ENCODE data around the gene CDC42EP2.

Gene CDC42EP2

GRCh38 chr11:65366340-65366773, 51.7 kb downstream of the CDC42EP2 start:
- H3K27me3 ChIP-seq (ENCODE audit: insufficient read depth, poor library complexity, severe bottlenecking), result no peaks in the 10 kb centered on the region
- H3K4me3 ChIP-seq (replicated peaks; ENCODE audit: insufficient read depth, low read length), result no peak overlapping the region
- H3K27ac ChIP-seq (replicated peaks), result no peak overlapping the region
- DNase-seq (ENCODE audit: low read depth in 1 of 2, low spot score in 1 of 2), result peak in 1 of 2 experiments; percentile 56
- no peak for TF ChIP-seq GABPA (IDR thresholded peaks at IDR 0.05; ENCODE audit: low read depth)
- peak; percentile 56 for TF ChIP-seq CTCF (IDR thresholded peaks at IDR 0.05; ENCODE audit: insufficient read depth, low read length)
- no peak for TF ChIP-seq REST (IDR thresholded peaks at IDR 0.05; ENCODE audit: insufficient replicate concordance, low read depth)
- no peak for TF ChIP-seq POLR2AphosphoS5 (IDR thresholded peaks at IDR 0.05; ENCODE audit: low read depth)
- no peak for TF ChIP-seq SPI1 (IDR thresholded peaks at IDR 0.05; ENCODE audit: borderline replicate concordance, low read depth)

- no peak overlapping the region for H3K4me3 ChIP-seq (replicated peaks; ENCODE audit: insufficient read depth, low read length)
- H3K27ac ChIP-seq (replicated peaks), result no peak overlapping the region
- DNase-seq (ENCODE audit: low read depth in 1 of 2, low spot score in 1 of 2), result no peak
- TF ChIP-seq POLR2AphosphoS5 (IDR thresholded peaks at IDR 0.05; ENCODE audit: low read depth), result no peak
- no peak for TF ChIP-seq CTCF (IDR thresholded peaks at IDR 0.05; ENCODE audit: insufficient read depth, low read length)
- no peak for TF ChIP-seq GABPA (IDR thresholded peaks at IDR 0.05; ENCODE audit: low read depth)
- TF ChIP-seq SPI1 (IDR thresholded peaks at IDR 0.05; ENCODE audit: borderline replicate concordance, low read depth), result no peak
- H3K27me3 ChIP-seq (ENCODE audit: insufficient read depth, poor library complexity, severe bottlenecking), result no peaks in the 10 kb centered on the region
Measured at GRCh38 chr11:65370659-65371049, 56.0 kb downstream of the CDC42EP2 start.

Data from HL-60 (cell line).